Skeletal muscle satellite cell (primary cell): ENCODE measurements around the gene UST.

Experiments used
- H3K27me3 ChIP-seq: 2 replicates; pipeline ENCODE4 v1.7.0; 2013; ENCODE audit warnings: low read length; ENCODE audit not compliant: control insufficient read depth, insufficient read depth
- H3K36me3 ChIP-seq: 2 replicates; pipeline ENCODE4 v1.7.0; 2013; ENCODE audit warnings: mild to moderate bottlenecking, control low read depth, low read length; ENCODE audit not compliant: insufficient read depth
- H3K4me1 ChIP-seq: 2 replicates; pipeline ENCODE4 v1.7.0; 2013; ENCODE audit warnings: low read length; ENCODE audit not compliant: control insufficient read depth, insufficient read depth
- H3K4me2 ChIP-seq: 2 replicates; pipeline ENCODE4 v1.7.0; 2013; ENCODE audit warnings: mild to moderate bottlenecking, low read length
- H3K4me3 ChIP-seq: 2 replicates; pipeline ENCODE4 v1.7.0; 2013; ENCODE audit warnings: low read length
- H3K9ac ChIP-seq: 2 replicates; pipeline ENCODE4 v1.7.0; 2013; ENCODE audit warnings: mild to moderate bottlenecking, low read depth, low read length, moderate library complexity
- H3K9me3 ChIP-seq: replicated peaks from 2 replicates; pipeline ENCODE4 v1.7.0; 2013; ENCODE audit warnings: mild to moderate bottlenecking, control low read depth, low read length

Gene UST

DNA sequence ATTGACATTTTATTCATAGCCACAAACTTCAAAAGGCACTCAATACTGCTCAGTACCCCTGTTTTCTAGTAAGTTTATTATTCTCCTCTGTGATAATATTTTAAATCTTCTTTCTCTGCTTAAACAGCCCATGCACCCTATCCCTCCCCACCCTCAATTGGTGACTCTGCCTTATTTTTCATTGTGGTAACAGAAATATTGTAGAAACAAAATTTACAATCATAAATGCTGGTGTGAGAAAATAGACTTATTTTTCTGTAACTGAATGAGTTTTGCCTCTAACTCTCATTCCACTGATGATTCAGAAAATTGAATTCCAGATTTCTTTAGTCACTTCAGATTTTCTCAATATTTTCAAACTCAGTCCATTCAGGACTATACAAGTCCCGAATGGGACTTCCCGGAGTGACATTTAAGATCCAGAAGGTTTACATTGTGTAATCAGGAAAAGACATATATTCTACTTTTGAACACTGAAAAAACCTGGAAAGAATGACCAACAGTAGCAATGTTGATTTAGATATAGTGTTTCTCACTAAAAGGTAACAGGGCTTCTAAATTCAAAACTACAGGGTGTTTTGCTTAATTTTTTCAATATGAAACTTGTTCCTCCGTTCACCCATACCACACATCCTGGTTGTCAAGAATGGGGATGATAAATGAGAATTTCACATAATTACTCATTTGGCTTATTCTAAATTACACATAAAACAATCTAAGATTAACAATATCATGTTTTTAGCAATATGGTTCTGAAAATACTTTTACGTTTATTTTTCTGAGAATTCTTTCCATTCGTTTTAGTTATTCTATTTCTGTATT, 34.8 kb upstream of the UST start:
- Histone ChIP-seq H3K9ac (no peak overlapping the region), H3K36me3 (no peaks in the 10 kb centered on the region), H3K27me3 (no peaks in the 10 kb centered on the region), H3K9me3 (no peaks in the 10 kb centered on the region), H3K4me2 (no peak overlapping the region), H3K4me3 (no peak overlapping the region), H3K4me1 (peaks cover 2% of the 10 kb centered on the region)

DNA sequence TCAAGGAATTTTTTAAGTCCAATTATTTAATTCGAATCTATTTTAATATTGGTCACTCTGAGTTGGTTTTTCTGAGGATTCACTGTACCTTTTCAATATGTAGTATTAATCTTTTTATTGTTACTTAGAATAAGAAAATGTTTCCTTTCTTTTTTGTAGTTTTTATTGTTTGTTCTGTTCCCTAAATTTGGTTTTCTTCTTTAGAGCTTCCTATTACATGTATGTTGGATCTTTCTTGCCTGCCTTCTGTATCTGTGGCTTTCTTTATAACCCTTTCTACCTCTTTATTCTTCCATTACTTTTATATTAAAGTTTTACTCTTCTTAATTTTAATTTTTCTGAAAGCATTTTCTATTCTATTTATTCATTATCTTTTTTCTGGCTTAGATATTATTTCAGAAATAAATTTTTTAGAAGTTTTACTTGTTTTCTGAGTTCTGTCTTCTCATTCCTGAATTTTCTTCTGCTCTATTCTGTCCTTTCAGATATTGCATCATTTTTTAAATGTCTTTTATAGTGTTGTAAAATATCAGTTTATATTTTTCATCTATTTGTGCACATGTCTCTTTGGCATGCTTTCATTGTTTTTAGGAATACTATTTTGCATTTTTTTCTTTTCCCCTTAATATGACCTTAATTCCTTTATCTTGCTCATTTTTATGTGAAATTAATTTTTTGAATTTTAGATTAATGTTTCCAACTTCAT, 33.6 kb upstream of the UST start:
- H3K4me3 ChIP-seq: no peak overlapping the region
- no peaks in the 10 kb centered on the region for H3K36me3 ChIP-seq
- no peaks in the 10 kb centered on the region for H3K27me3 ChIP-seq
- H3K9me3 ChIP-seq: no peaks in the 10 kb centered on the region
- H3K9ac ChIP-seq: no peak overlapping the region
- no peak overlapping the region for H3K4me2 ChIP-seq
- peaks cover 2% of the 10 kb centered on the region for H3K4me1 ChIP-seq

DNA sequence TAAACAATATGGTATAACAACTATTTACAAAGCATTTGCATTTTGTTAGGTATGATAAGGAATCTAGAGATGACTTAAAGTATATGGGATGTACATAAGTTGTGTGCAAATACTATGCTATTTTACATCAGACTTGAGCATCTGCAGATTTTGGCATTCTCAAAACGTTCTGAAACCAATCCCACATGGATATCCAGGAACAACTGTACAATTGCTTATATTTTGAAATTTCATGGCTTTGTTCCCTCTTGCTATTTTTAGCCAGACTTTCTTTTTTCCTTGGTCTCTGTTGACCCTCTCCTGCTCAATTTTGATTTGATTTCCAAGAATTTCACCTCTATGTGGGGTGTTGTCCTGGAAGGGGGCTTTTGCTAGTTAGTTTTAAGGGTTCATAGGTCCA, 32.9 kb upstream of the UST start:
- Histone ChIP-seq H3K36me3 (no peaks in the 10 kb centered on the region), H3K9me3 (no peaks in the 10 kb centered on the region), H3K27me3 (no peaks in the 10 kb centered on the region), H3K4me1 (peaks cover 2% of the 10 kb centered on the region), H3K4me2 (no peak overlapping the region), H3K4me3 (no peak overlapping the region), H3K9ac (no peak overlapping the region)

DNA sequence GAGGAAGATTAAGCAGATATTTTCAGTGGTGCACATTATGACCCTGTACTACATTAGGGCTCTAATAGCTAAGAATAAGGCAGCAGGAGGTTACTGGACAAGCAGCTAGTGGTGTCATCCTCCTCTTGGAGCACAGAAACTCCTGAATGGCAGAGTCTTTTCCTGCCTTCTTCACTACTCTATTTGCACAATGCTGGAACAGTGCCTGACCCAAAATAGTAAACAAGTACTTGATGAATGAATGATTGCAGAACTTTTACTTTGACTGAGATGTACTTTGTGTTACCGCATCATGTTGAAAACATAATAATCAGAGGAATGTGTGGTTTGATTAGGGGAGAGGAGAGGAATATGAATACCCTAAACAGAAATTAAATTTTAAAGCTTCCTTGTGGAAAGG, 30.0 kb upstream of the UST start:
- Histone ChIP-seq H3K9ac (no peak overlapping the region), H3K4me3 (no peak overlapping the region), H3K4me1 (peaks cover 8% of the 10 kb centered on the region), H3K9me3 (no peaks in the 10 kb centered on the region), H3K36me3 (no peaks in the 10 kb centered on the region), H3K4me2 (no peak overlapping the region), H3K27me3 (no peaks in the 10 kb centered on the region)

DNA sequence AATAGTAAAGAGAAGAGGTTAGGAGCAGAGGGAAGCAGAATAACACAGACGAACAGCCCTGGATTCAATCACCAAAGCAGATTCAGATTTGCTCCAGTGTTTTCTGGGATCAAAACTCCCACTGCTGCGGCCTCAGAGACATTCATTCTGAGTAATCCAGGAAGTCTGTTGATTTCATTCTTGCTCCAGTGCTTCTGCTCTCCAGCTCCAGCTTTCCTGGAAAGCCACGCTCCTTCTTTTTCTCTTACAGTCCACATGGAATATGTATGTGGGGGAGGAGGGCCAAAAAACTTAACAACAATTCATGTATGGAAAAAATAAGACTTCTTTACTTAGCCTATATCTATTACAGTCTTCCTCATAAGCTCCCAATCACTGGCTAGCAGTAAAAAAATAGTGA, 26.4 kb upstream of the UST start:
- Histone ChIP-seq H3K4me2 (no peak overlapping the region), H3K36me3 (no peaks in the 10 kb centered on the region), H3K9me3 (peaks cover 5% of the 10 kb centered on the region), H3K4me3 (no peak overlapping the region), H3K27me3 (no peaks in the 10 kb centered on the region), H3K4me1 (peaks cover 17% of the 10 kb centered on the region), H3K9ac (no peak overlapping the region)

DNA sequence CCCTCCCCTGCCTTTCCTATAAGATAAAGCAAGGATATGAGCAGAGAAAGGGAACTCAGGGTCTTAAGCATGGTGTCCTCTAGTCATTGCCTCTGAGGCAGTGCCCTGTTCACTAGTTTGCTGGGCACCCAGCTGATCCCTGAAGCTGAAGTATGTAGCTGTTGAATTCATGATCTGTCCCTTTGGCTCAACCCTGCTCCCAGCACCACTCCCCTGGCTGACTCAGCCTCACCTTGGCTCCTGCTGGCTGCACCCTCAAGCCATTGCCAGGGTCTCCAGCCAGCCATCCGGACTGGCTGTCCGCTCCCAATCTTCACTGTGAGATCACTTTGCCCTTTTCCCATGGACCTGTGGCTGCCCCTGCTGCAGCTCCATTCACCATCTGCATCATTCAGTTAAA, 25.9 kb upstream of the UST start:
- Histone ChIP-seq H3K9me3 (peaks cover 5% of the 10 kb centered on the region), H3K4me1 (peaks cover 17% of the 10 kb centered on the region), H3K4me2 (no peak overlapping the region), H3K27me3 (no peaks in the 10 kb centered on the region), H3K4me3 (no peak overlapping the region), H3K36me3 (no peaks in the 10 kb centered on the region), H3K9ac (no peak overlapping the region)

DNA sequence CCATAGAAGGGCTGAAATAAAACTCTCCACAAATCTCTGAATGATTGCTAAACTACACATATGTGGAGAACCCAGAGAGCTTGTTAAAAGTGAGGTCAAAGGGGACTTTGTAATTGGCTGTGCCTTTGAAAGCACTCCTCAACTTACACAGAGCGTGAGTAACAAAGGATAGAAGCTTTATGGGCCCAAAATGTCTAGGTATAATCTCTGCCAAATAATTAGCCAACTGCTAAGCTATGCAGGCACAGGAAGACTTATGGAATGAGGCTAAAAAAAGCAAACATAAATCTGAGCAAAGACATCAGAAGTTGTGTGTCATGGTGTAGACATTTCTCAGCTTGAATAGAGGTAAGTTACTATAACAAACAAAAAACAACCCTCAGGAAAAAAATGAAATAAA, 23.3 kb upstream of the UST start:
- no peaks in the 10 kb centered on the region for H3K27me3 ChIP-seq
- no peak overlapping the region for H3K4me2 ChIP-seq
- H3K4me1 ChIP-seq: peaks cover 17% of the 10 kb centered on the region
- no peaks in the 10 kb centered on the region for H3K36me3 ChIP-seq
- no peak overlapping the region for H3K9ac ChIP-seq
- H3K9me3 ChIP-seq: peaks cover 5% of the 10 kb centered on the region
- H3K4me3 ChIP-seq: no peak overlapping the region

DNA sequence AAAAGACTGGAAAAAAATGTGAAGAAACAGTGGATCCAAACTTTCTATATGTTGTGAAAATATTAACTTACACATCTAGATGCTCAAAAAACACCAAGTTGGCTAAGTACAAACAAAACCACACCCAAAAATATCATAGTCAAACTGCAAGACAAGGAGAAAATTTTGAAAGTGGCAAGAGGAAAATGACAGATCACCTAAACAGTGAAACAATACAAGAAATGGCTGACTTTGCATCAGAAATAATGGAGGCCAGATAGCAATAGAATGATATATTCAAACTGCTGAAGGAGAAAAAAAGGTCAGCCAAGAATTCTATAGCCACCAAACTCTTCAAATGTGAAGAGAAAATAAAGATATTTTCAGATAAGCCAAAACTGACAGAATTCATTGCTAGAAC, 22.4 kb upstream of the UST start:
- Histone ChIP-seq H3K9ac (peak overlapping the region; percentile 45), H3K4me1 (peaks cover 17% of the 10 kb centered on the region), H3K36me3 (no peaks in the 10 kb centered on the region), H3K9me3 (peaks cover 5% of the 10 kb centered on the region), H3K4me2 (no peak overlapping the region), H3K27me3 (no peaks in the 10 kb centered on the region), H3K4me3 (no peak overlapping the region)

DNA sequence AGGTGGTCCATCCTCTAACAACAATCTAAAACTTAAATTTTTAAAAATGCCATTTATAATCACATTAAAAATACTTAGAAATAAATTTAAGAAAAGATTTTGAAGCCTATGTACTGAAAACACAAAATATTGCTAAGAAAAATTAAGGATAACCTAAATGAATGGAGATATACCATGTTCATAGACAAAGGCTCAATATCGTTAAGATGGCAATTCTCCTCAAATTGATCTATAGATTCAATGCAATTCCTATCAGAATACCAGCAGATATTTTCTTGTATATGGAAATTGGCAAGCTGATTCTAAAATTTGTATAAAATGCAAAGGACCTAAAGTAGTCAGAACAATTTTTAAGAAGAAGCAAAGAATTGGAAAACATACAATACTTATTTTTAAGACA, 19.7 kb upstream of the UST start:
- no peaks in the 10 kb centered on the region for H3K27me3 ChIP-seq
- no peak overlapping the region for H3K9ac ChIP-seq
- no peaks in the 10 kb centered on the region for H3K36me3 ChIP-seq
- H3K4me3 ChIP-seq: no peak overlapping the region
- peaks cover 10% of the 10 kb centered on the region for H3K4me1 ChIP-seq
- H3K9me3 ChIP-seq: peaks cover 5% of the 10 kb centered on the region
- H3K4me2 ChIP-seq: no peak overlapping the region

DNA sequence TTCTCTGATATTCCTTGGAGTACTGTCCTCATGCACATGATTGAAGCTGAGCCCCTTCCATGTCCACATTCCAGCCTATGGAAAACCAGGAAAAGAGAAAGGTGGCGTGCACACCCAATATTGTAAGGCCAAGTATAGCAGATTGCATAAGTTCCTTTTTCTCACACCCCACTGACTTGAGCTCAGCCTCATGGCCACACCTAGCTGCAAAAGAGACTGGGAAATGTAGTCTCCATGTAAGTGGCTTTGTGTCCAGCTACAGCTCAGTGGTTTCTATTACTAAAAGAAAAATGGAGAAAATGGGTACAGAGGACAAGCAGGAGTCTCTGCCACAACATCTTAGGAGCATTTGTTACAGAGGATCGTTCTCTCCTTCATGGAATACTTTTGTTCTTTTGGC, 10.8 kb upstream of the UST start:
- H3K9me3 ChIP-seq: no peaks in the 10 kb centered on the region
- no peaks in the 10 kb centered on the region for H3K4me1 ChIP-seq
- no peak overlapping the region for H3K4me3 ChIP-seq
- no peak overlapping the region for H3K4me2 ChIP-seq
- no peaks in the 10 kb centered on the region for H3K36me3 ChIP-seq
- no peak overlapping the region for H3K9ac ChIP-seq
- H3K27me3 ChIP-seq: no peaks in the 10 kb centered on the region

DNA sequence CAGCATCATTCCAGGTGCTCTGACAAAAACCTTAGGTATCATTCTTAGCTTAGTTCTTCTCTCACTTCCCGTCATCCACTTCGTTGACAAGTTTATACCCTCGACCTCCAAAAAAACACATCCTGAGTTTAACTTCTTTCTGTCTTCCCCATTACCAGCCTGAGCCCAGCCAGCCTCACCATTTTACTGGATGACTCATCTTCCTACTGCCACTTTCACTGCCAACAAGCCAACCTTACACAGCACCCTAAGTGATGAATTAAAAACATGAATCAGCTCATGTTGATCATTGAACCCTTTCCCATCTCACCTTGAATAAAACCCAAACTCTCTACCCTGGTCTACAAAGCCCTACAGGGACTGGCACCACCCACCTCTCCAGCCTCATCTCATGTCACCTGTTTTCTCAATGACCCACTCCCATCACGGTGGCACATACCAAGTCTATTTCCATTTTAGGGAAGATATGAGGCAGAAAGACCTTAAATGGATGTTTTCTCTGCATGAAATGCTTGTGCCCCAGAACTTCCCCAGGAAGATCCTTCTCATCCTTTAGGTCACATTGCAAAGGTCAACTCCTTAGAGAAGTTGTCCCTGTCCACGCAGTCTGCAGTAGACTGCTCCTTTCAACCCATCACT, 9.9 kb upstream of the UST start:
- Histone ChIP-seq H3K36me3 (no peaks in the 10 kb centered on the region), H3K27me3 (no peaks in the 10 kb centered on the region), H3K4me2 (no peak overlapping the region), H3K4me3 (no peak overlapping the region), H3K9me3 (no peaks in the 10 kb centered on the region), H3K9ac (no peak overlapping the region), H3K4me1 (no peaks in the 10 kb centered on the region)
